GM18498 (cell line): ENCODE data around the gene PRKCA.

Experiments
- ATAC-seq: cut with Tn5 transposase; IDR thresholded peaks from one replicate; pipeline ENCODE4 v1.9.1; 2021; ENCODE audit warnings: mild to moderate bottlenecking, moderate library complexity; ENCODE audit not compliant: unreplicated experiment

Gene PRKCA

DNA sequence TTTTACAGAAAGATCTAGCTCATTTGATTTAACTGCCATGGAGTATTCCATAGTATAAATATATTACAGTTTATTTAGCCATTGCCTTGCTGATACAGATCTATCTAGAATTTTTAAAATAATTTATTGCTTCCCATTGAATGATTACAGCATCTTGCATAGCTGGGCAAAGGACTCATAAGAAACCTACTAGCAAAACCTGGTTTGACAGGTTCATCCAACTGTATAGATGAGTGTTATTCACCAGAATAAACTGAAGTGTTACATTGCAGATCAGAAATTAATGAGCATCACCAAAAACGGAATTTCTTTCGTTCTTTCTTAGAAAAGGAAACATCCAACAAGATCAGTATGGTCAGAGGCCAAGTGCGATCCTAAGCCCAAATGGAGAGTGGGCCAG is 330.3 kb downstream of the PRKCA start:
- no peak for ATAC-seq

- ATAC-seq, result no peak
Observed at GRCh38 chr17:66633317-66633965, 331.0 kb downstream of the PRKCA start.

GRCh38 chr17:66634193-66634592 is 331.8 kb downstream of the PRKCA start:
- no peak for ATAC-seq

GRCh38 chr17:66635386-66636045 is 333.1 kb downstream of the PRKCA start:
- ATAC-seq, result no peak

DNA sequence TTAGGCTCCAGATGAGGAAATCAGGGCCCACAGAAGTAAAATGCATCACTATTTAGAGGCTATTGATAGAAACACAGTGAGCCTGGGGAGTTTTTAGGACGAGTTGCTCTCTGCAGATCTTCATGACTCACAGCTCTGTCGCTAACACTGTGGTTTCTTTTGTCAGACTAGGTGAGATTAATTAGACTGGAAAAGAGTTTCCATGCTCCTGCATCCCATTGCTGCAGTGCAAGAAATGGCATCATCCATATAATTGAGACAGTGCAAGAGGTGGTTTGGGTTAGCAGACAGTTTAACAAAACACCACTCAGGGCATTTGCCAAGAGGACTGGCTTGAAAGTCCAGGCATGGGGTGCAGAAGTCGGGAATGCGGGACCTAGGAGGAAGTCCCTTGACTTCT is 333.7 kb downstream of the PRKCA start:
- no peak for ATAC-seq

DNA sequence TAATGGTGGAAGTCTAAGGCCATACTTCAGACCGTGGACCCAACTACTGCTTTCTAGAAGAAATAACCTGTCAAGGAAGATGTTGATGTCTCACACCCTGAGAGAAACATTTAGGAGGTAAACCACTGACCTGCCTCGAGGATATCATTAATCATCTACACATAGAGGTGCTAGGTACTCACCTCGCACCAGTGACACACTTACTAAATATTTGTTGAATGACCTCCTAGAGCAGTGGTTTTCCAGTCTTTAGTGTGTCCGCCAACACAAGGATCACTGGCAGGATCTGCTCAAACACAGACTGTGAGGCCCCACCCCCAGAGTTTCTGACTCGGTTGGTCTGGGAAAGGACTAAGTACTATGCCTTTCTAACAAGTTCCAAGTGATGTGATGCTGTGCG is 335.1 kb downstream of the PRKCA start:
- ATAC-seq, result no peak

DNA sequence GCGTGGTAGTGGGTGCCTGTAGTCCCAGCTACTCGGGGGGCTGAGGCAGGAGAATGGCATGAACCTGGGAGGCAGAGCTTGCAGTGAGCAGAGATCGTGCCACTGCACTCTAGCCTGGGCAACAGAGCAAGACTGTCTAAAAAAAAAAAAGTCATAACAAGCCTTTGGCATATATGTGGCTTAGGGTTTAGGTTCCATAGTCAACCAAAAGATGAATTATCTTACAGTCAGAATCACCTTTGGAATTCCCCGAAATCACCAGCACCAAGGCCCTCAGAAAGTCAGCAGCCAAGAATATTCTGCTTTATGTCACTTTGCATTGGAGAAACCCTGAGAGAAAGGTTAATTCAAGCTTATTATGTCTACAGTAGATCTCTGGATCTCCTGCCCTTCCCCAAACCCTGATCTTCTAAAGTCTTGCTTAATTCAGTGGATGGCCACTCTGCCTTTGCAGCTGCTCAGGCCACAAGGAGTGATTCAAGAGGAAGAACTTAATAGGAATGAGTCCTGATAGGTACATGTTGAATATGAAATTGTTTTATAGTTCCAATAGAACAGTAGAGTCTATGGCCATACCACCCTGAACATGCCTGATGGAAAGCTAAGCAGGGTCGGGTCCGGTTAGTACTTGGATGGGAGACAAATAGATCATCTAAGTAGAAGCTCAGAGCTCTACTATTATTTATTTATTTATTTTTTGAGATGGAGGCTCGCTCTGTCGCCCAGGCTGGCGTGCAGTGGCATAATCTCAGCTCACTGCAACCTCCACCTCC is 336.5 kb downstream of the PRKCA start:
- no peak for ATAC-seq

- no peak for ATAC-seq
Observed at GRCh38 chr17:66643815-66644710, 341.6 kb downstream of the PRKCA start.

DNA sequence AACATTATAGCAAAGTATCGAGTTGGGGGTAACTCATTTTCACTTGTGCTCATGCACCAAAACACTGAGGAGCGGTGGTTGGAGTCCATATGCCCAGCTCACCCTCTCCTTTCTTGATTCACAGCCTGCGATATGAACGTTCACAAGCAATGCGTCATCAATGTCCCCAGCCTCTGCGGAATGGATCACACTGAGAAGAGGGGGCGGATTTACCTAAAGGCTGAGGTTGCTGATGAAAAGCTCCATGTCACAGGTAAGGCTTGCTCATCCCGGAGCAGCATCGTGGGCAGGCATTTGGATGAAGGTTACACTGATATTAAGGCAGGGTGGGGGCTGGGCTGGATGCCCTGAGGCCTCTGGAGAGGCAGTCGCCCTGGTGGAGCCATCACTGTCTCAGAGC is 342.8 kb downstream of the PRKCA start:
- ATAC-seq, result no peak

DNA sequence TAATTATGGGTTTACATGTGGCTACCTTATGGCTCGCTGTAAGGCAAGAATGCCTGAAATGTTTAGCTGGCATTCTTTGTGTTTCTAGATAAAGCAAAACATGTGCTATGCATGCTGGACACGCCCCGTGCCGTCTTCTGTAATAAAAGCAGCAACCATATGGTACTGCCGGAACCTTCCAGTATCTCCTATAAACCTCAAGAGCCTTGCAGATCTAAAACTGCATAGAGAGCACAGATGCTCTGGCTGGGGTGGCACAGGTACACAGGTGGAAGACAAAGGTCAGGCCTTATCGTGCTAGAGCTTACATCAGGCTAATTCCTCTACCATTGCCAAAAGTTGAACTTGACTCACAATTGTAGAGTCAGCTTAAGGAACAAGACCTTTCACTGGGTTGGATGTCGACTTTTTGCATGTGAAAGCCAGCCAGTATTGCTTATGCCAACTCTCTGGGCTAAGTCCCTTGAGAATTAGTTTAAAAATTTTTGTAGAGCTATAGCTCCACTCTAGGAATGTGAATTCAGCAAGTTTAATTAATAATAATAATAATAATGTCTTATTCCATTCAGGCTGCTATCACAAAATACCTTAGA is 345.1 kb downstream of the PRKCA start:
- ATAC-seq, result no peak

GRCh38 chr17:66649818-66650543 is 347.6 kb downstream of the PRKCA start:
- ATAC-seq, result no peak

GRCh38 chr17:66650544-66650877 is 348.1 kb downstream of the PRKCA start:
- no peak for ATAC-seq

DNA sequence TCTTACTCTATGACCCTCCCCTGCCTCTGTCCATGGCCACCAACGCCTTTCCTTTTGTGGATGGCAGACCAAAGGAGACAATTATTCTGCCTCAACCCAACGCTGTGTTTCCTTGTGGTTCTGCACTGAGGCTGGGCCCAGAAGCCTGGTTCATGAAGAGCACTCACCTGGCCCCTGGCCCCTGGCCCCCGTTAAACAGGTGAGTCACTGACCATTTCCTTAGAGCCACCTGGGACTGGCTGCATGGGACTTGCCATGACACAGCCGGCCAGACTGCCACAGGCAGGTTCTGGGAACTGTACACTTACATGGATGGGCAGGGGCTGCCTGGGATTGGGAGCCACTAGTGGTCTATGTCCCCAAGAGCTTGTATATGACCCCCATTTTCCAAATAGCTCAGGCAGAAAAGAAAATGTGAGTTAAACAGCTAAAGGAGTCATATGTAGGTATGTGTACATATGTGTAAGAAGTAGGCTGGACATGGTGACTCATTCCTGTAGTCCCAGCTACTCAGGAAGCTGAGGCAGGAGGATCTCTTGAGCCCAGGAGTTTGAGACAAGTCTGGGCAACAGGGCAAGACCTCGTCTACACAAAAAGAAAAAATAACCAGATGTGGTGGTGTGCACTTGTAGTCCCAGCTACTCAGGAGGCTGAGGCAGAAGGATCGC is 350.6 kb downstream of the PRKCA start:
- ATAC-seq, result no peak

DNA sequence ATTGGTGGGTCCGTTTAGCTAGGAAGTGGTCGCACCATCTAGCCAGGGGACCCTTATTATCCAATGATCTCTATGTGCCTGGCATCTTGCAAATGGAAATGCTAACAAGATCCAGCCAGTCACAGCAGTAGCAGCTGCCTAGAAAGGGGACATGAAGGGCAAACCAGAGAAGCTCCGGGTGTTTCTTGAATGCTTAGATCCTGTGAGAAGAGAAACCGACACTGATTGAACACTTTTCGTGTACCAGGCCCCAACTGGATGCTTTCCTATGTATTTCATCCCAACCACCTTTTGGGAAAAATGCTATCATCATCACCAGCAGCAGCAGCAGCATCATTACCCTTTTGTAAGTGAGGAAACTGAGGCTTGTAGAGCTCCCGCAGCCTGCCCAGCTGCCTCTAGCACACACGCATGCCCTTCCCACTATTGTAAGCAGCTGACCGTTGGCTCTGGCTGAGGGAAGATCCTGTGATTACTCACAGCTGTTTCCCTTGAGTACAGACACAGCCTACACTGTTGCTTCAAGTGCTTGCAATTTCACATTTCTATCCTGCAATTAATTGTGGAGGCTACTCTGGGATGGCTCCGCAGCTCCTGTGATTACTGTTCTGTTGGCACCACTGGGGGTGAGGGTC is 351.8 kb downstream of the PRKCA start:
- ATAC-seq, result no peak

- ATAC-seq, result no peak
Observed at GRCh38 chr17:66654764-66655163, 352.4 kb downstream of the PRKCA start.

- no peak for ATAC-seq
Observed at GRCh38 chr17:66655461-66655860, 353.0 kb downstream of the PRKCA start.

GRCh38 chr17:66655861-66656260 is 353.4 kb downstream of the PRKCA start:
- ATAC-seq, result no peak

- ATAC-seq, result no peak
Observed at GRCh38 chr17:66661411-66662256, 359.2 kb downstream of the PRKCA start.
